ENCODE measurements around the gene TMEM163.

Gene TMEM163

DNA sequence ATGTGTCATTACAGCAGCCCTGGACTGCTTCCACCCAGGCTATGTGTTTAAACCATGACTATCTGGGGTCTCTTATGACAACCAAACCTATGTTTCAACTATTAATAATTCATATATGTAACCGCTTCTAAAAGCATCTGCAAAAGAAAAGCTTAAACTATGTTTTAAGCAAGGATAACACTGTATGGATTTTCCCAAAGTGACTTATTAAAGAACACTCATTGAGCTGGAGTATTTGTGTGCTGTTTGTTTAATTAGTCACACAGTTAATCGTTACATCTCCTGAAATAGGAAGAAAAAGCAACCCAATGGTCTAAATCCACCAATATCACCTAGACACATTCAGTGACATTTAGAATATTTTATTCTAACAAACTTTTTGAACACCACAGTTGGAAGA lies 51.3 kb downstream of the TMEM163 start:
- no peaks in the 10 kb centered on the region for H3K36me3 ChIP-seq (replicated peaks)
- no peak for DNase-seq
- no peak overlapping the region for H3K4me3 ChIP-seq (ENCODE audit: low read depth, low read length)
- no peaks in the 10 kb centered on the region for H3K27me3 ChIP-seq (replicated peaks)
- TF ChIP-seq, protein P1, sequence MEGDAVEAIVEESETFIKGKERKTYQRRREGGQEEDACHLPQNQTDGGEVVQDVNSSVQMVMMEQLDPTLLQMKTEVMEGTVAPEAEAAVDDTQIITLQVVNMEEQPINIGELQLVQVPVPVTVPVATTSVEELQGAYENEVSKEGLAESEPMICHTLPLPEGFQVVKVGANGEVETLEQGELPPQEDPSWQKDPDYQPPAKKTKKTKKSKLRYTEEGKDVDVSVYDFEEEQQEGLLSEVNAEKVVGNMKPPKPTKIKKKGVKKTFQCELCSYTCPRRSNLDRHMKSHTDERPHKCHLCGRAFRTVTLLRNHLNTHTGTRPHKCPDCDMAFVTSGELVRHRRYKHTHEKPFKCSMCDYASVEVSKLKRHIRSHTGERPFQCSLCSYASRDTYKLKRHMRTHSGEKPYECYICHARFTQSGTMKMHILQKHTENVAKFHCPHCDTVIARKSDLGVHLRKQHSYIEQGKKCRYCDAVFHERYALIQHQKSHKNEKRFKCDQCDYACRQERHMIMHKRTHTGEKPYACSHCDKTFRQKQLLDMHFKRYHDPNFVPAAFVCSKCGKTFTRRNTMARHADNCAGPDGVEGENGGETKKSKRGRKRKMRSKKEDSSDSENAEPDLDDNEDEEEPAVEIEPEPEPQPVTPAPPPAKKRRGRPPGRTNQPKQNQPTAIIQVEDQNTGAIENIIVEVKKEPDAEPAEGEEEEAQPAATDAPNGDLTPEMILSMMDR (IDR thresholded peaks at IDR 0.05; ENCODE audit: low read depth, low read length, missing control alignments): no peak
- in situ Hi-C loops (cut with HindIII; ENCODE audit: low pct_ligation_motif_present, low sequenced_read_pairs): no loop called here
- H3K27ac ChIP-seq: no peak overlapping the region

GRCh38 chr2:134667081-134667480 lies 51.7 kb downstream of the TMEM163 start:
- TF ChIP-seq, protein P1 (IDR thresholded peaks at IDR 0.05; ENCODE audit: low read depth, low read length, missing control alignments): no peak
- no peak for DNase-seq
- Histone ChIP-seq H3K27me3 (replicated peaks) (no peaks in the 10 kb centered on the region), H3K36me3 (replicated peaks) (no peaks in the 10 kb centered on the region), H3K4me3 (ENCODE audit: low read depth, low read length) (no peak overlapping the region), H3K27ac (no peak overlapping the region)
- in situ Hi-C loops (cut with HindIII; ENCODE audit: low pct_ligation_motif_present, low sequenced_read_pairs): no loop called here

DNA sequence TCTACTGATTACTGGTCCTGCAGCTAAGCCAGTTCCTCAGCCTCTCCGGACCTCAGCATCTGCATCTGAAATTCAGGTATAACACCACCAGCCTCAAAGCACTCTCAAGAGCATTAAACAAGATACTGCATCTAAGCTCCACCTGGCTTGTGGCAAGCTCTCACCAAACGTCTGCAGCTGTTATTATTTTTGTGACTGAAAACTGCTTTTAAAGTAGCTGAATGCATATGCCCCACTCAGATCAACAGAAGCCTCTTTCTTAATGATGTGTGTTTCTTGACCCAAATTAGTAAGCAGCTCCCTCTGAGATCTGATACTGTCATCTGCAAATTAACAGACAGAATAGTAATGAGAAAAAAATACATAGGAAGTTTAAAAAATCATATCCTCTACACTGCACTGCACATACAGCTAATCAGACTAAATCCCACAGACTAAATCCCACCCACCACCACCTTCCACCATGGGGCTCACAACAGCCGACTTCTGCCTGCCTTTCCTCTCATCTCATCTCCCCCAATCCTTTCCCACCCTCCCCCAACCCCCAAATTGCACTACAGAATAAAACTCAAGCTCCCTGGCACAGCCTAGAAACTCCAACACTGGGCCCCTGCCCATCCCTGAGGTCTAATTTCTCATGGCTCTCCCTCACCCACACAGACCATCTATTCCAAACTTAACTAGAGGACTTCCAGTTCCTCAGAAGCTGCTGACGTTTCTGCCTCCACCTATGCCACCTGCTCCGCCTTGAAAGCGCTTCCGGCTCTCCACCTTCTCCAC lies 52.9 kb downstream of the TMEM163 start:
- in situ Hi-C loops (cut with HindIII; ENCODE audit: low pct_ligation_motif_present, low sequenced_read_pairs): no loop called here
- Histone ChIP-seq H3K27me3 (replicated peaks) (no peaks in the 10 kb centered on the region), H3K27ac (no peak overlapping the region), H3K4me3 (ENCODE audit: low read depth, low read length) (no peak overlapping the region), H3K36me3 (replicated peaks) (no peaks in the 10 kb centered on the region)
- TF ChIP-seq, protein P1 (IDR thresholded peaks at IDR 0.05; ENCODE audit: low read depth, low read length, missing control alignments): no peak
- DNase-seq: no peak

GRCh38 chr2:134663451-134664450 lies 55.0 kb downstream of the TMEM163 start:
- in situ Hi-C loops (cut with HindIII; ENCODE audit: low pct_ligation_motif_present, low sequenced_read_pairs): no loop called here
- H3K27me3 ChIP-seq (replicated peaks): no peaks in the 10 kb centered on the region
- TF ChIP-seq, protein P1 (IDR thresholded peaks at IDR 0.05; ENCODE audit: low read depth, low read length, missing control alignments): no peak
- no peak overlapping the region for H3K4me3 ChIP-seq (ENCODE audit: low read depth, low read length)
- DNase-seq: no peak
- H3K36me3 ChIP-seq (replicated peaks): no peaks in the 10 kb centered on the region
- H3K27ac ChIP-seq: no peak overlapping the region

GRCh38 chr2:134662751-134663150 lies 56.0 kb downstream of the TMEM163 start:
- no peak overlapping the region for H3K4me3 ChIP-seq (ENCODE audit: low read depth, low read length)
- TF ChIP-seq, protein P1 (IDR thresholded peaks at IDR 0.05; ENCODE audit: low read depth, low read length, missing control alignments): no peak
- no peaks in the 10 kb centered on the region for H3K27me3 ChIP-seq (replicated peaks)
- no peak overlapping the region for H3K27ac ChIP-seq
- H3K36me3 ChIP-seq (replicated peaks): no peaks in the 10 kb centered on the region
- in situ Hi-C loops (cut with HindIII; ENCODE audit: low pct_ligation_motif_present, low sequenced_read_pairs): no loop called here
- no peak for DNase-seq

Measured in brain microvascular endothelial cell (primary cell).